ENCODE measurements around the gene YBEY.

DNA sequence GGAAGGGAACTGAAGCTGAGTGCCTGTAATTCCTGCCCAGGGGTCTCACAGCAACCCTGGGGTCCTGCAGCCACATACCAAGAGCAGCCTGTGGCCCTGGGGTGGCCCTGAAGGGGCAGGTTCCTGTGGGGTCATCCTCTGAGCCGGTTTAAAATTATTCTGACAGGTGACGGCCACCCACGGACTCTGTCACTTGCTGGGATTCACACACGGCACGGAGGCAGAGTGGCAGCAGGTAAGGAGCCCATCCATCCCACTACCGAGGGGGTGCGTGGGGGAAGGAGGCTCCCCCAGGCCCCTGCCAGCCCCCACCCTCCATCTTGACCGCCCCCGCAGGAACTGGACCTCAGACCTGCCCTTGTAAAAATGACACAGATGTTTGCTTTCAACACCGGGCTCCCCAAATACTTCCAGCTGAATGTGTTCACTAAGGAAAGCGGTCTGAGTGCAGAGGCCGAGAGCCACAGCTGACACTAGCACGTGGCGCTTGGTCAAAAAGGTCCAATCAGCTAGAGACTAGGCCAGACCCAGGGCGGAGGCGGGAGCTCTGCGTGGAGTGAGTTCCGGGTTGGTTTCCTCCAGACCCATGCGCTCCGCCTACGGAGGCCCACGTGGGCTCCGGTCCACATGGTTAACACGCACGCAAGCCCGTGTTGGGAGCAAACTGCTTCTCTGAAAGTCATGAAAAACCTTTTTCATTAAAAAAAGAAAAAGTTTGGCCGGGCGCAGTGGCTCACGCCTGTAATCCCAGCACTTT lies 10.0 kb downstream of the YBEY start:
- TF ChIP-seq POLR2A (IDR thresholded peaks at IDR 0.05), result no peak
- TF ChIP-seq, protein P1, sequence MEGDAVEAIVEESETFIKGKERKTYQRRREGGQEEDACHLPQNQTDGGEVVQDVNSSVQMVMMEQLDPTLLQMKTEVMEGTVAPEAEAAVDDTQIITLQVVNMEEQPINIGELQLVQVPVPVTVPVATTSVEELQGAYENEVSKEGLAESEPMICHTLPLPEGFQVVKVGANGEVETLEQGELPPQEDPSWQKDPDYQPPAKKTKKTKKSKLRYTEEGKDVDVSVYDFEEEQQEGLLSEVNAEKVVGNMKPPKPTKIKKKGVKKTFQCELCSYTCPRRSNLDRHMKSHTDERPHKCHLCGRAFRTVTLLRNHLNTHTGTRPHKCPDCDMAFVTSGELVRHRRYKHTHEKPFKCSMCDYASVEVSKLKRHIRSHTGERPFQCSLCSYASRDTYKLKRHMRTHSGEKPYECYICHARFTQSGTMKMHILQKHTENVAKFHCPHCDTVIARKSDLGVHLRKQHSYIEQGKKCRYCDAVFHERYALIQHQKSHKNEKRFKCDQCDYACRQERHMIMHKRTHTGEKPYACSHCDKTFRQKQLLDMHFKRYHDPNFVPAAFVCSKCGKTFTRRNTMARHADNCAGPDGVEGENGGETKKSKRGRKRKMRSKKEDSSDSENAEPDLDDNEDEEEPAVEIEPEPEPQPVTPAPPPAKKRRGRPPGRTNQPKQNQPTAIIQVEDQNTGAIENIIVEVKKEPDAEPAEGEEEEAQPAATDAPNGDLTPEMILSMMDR (IDR thresholded peaks at IDR 0.05), result no peak

Measured in esophagus squamous epithelium (tissue), 4 donors.